H1 (cell line): ENCODE data around the gene UBA3. TPM values are rescaled to one million over a fixed set of nuclear protein-coding genes. Genes with fewer than 3 reads are reported as not detected.
A peak's percentile ranks its signal among the peaks of the same experiment; 100 is the strongest.

Experiments
- CTCF ChIA-PET: fragments of 300-600 bp; sonication (Branson Sonifier 250); formaldehyde crosslinking; loops from one replicate; lab custom pipeline; 2021; ENCODE audit not compliant: partially characterized antibody; lab: Charles Lee
- POLR2A ChIA-PET: fragments of 300-600 bp; sonication (Branson Sonifier 250); formaldehyde crosslinking; loops from one replicate; lab custom pipeline; 2021; ENCODE audit warnings: inconsistent platforms; ENCODE audit not compliant: partially characterized antibody; lab: Charles Lee
- DNase-seq, 2 experiments: peaks; one replicate each; pipeline versions ENCODE4 v3.0.0 to v3.0.0-alpha.2; 2010 to 2022; ENCODE audit warnings: low spot score in 2 of 2, low read depth in 1 of 2, mixed read lengths in 1 of 2
- FAIRE-seq: peaks from 2 replicates; lab custom pipeline; 2011; peaks lifted over from hg19 to GRCh38; lab: Jason Lieb, UNC
- H2AFZ ChIP-seq: 2 replicates; pipeline ENCODE4 v1.8.1; 2012; ENCODE audit warnings: low read length, inconsistent platforms
- H2AK5ac ChIP-seq: 2 replicates; pipeline ENCODE4 v1.6.1; 2013; ENCODE audit warnings: low read depth, low read length
- H2BK120ac ChIP-seq: replicated peaks from 2 replicates; pipeline ENCODE3; 2013; ENCODE audit warnings: low read depth, low read length, inconsistent platforms
- H2BK12ac ChIP-seq: 2 replicates; pipeline ENCODE4 v1.6.1; 2013; ENCODE audit warnings: low read depth, low read length
- H2BK15ac ChIP-seq: 2 replicates; pipeline ENCODE4 v1.6.1; 2013; ENCODE audit warnings: low read length
- H2BK20ac ChIP-seq: 2 replicates; pipeline ENCODE4 v1.6.1; 2013; ENCODE audit warnings: low read length
- H2BK5ac ChIP-seq: 2 replicates; pipeline ENCODE4 v1.6.1; 2013; ENCODE audit warnings: low read depth, low read length
- H3K14ac ChIP-seq: 2 replicates; pipeline ENCODE4 v1.6.1; 2013; ENCODE audit warnings: inconsistent platforms; ENCODE audit not compliant: insufficient read length
- H3K18ac ChIP-seq: 2 replicates; pipeline ENCODE4 v1.6.1; 2013; ENCODE audit warnings: low read length; ENCODE audit errors: extremely low read depth
- H3K23ac ChIP-seq: 2 replicates; pipeline ENCODE4 v1.6.1; 2013; ENCODE audit warnings: inconsistent platforms; ENCODE audit not compliant: insufficient read length
- H3K23me2 ChIP-seq: 2 replicates; pipeline ENCODE4 v1.6.1; 2013; ENCODE audit warnings: low read depth, low read length
- H3K27ac ChIP-seq: 2 replicates; pipeline ENCODE4 v1.6.1; 2011; ENCODE audit warnings: low read depth, low read length, inconsistent platforms
- H3K27me3 ChIP-seq, 4 experiments: replicated peaks in 1 of 4; 1 replicate in 1 of 4; 2 replicates in 3 of 4; pipeline versions ENCODE4 v1.6.1 to v1.8.1; 2011 to 2013; ENCODE audit warnings: low read length in 3 of 4, mild to moderate bottlenecking in 3 of 4, inconsistent platforms in 2 of 4, mixed read lengths in 2 of 4, moderate library complexity in 1 of 4; ENCODE audit not compliant: control insufficient read depth in 3 of 4, insufficient read depth in 3 of 4; ENCODE audit errors: extremely low read depth in 1 of 4
- H3K36me3 ChIP-seq, 4 experiments: 2 replicates each; pipeline versions ENCODE4 v1.6.1 to v1.8.1; 2011 to 2013; ENCODE audit warnings: mild to moderate bottlenecking in 4 of 4, low read length in 3 of 4, moderate library complexity in 2 of 4, control low read depth in 1 of 4, inconsistent platforms in 1 of 4; ENCODE audit not compliant: insufficient read depth in 4 of 4, control insufficient read depth in 2 of 4
- H3K4ac ChIP-seq: replicated peaks from 2 replicates; pipeline ENCODE3; 2013; ENCODE audit warnings: low read length, low read depth, mixed read lengths, inconsistent platforms; ENCODE audit not compliant: insufficient read length
- H3K4me1 ChIP-seq, 4 experiments: replicated peaks in 1 of 4; 1 replicate in 1 of 4; 2 replicates in 3 of 4; pipeline versions ENCODE4 v1.6.1 to v1.8.1; 2011 to 2013; ENCODE audit warnings: low read length in 3 of 4, inconsistent platforms in 2 of 4, mixed read lengths in 1 of 4; ENCODE audit not compliant: insufficient read depth in 4 of 4, control insufficient read depth in 3 of 4
- H3K4me2 ChIP-seq, 2 experiments: 2 replicates each; pipeline versions ENCODE4 v1.6.1 to v1.8.1; 2011 to 2013; ENCODE audit warnings: low read depth in 2 of 2, low read length in 2 of 2, control low read depth in 1 of 2, inconsistent platforms in 1 of 2, mild to moderate bottlenecking in 1 of 2; ENCODE audit not compliant: insufficient read depth in 1 of 2
- H3K4me3 ChIP-seq, 4 experiments: fragments of 200-600, 300-600 bp in 1 of 4; sonication (generic), shearing (Covaris generic), sonication (Bioruptor Twin) in 1 of 4; 2 replicates each; pipeline versions ENCODE4 v1.5.1 to v1.8.1; 2011 to 2016; ENCODE audit warnings: low read length in 4 of 4, low read depth in 3 of 4, control low read depth in 2 of 4, inconsistent platforms in 2 of 4, mild to moderate bottlenecking in 2 of 4, mixed read lengths in 1 of 4, moderate library complexity in 1 of 4; ENCODE audit not compliant: insufficient read depth in 2 of 4; ENCODE audit errors: extremely low read depth in 1 of 4
- H3K56ac ChIP-seq: replicated peaks from 2 replicates; pipeline ENCODE3; 2013; ENCODE audit warnings: low read depth, mild to moderate bottlenecking, mixed read lengths, low read length, inconsistent platforms; ENCODE audit not compliant: insufficient read length
- H3K79me1 ChIP-seq: 2 replicates; pipeline ENCODE4 v1.6.1; 2013; ENCODE audit warnings: low read depth, low read length, control low read depth
- H3K79me2 ChIP-seq, 2 experiments: 2 replicates each; pipeline versions ENCODE4 v1.6.1 to v1.8.1; 2012 to 2013; ENCODE audit warnings: low read length in 2 of 2, mild to moderate bottlenecking in 2 of 2, inconsistent platforms in 1 of 2; ENCODE audit not compliant: insufficient read depth in 2 of 2, control insufficient read depth in 1 of 2
- H3K9ac ChIP-seq, 4 experiments: replicated peaks in 1 of 4; 1 replicate in 1 of 4; 2 replicates in 3 of 4; pipeline versions ENCODE4 v1.6.1 to v1.8.1; 2011 to 2013; ENCODE audit warnings: low read depth in 3 of 4, low read length in 3 of 4, control low read depth in 2 of 4, mild to moderate bottlenecking in 2 of 4, moderate library complexity in 2 of 4, inconsistent platforms in 1 of 4; ENCODE audit errors: extremely low read depth in 1 of 4
- H3K9me3 ChIP-seq, 2 experiments: 2 replicates each; pipeline versions ENCODE4 v1.6.1 to v1.8.1; 2012 to 2013; ENCODE audit warnings: mild to moderate bottlenecking in 2 of 2, moderate library complexity in 2 of 2, control low read depth in 1 of 2, inconsistent platforms in 1 of 2, low read depth in 1 of 2, low read length in 1 of 2, mixed read lengths in 1 of 2; ENCODE audit not compliant: insufficient read depth in 2 of 2
- H4K20me1 ChIP-seq, 2 experiments: replicated peaks in 1 of 2; 2 replicates each; pipeline versions ENCODE3 to v1.8.1; 2011 to 2013; ENCODE audit warnings: inconsistent platforms in 2 of 2, low read length in 2 of 2, mild to moderate bottlenecking in 1 of 2; ENCODE audit not compliant: insufficient read depth in 2 of 2, control insufficient read depth in 1 of 2
- H4K5ac ChIP-seq: 2 replicates; pipeline ENCODE4 v1.6.1; 2013; ENCODE audit warnings: low read length, low read depth, mixed read lengths, inconsistent platforms; ENCODE audit not compliant: insufficient read length
- H4K8ac ChIP-seq: 2 replicates; pipeline ENCODE4 v1.8.0; 2013; ENCODE audit warnings: mild to moderate bottlenecking, moderate library complexity, low read length, inconsistent platforms; ENCODE audit not compliant: insufficient read depth; ENCODE audit errors: extremely low read depth
- H4K91ac ChIP-seq: replicated peaks from 2 replicates; pipeline ENCODE3; 2013; ENCODE audit warnings: low read length, mixed read lengths, inconsistent platforms; ENCODE audit not compliant: insufficient read length
- BRCA1 ChIP-seq: IDR thresholded peaks from 2 replicates; pipeline ENCODE4 v1.6.1; 2012; ENCODE audit warnings: low read depth, low read length, improper control_type of control experiment
- CEBPB ChIP-seq: IDR thresholded peaks from 2 replicates; pipeline ENCODE4 v1.6.1; 2012; ENCODE audit warnings: low read depth, low read length
- FOSL1 ChIP-seq: IDR thresholded peaks from 2 replicates; pipeline ENCODE4 v1.6.1; 2011; ENCODE audit warnings: mild to moderate bottlenecking, low read depth, low read length, moderate library complexity; ENCODE audit not compliant: insufficient read depth
- HDAC6 ChIP-seq: IDR thresholded peaks from one replicate; pipeline ENCODE4 v1.7.1; 2012; ENCODE audit warnings: low read depth, mild to moderate bottlenecking, inconsistent platforms, low read length, moderate library complexity
- JUND ChIP-seq: IDR thresholded peaks from 2 replicates; pipeline ENCODE4 v1.6.1; 2011; ENCODE audit warnings: mild to moderate bottlenecking, improper control_type of control experiment, low read length
- KDM5A ChIP-seq: fragments of 200-600 bp; IDR thresholded peaks from 2 replicates; pipeline ENCODE4 v1.7.1; 2012; ENCODE audit warnings: mild to moderate bottlenecking, low read length, inconsistent platforms, mixed read lengths
- NANOG ChIP-seq: IDR thresholded peaks from 2 replicates; pipeline ENCODE4 v1.6.1; 2011; ENCODE audit warnings: low read length, low read depth, mild to moderate bottlenecking, inconsistent platforms; ENCODE audit not compliant: insufficient read depth, poor library complexity, severe bottlenecking
- SAP30 ChIP-seq: fragments of 300-600 bp; sonication (generic); IDR thresholded peaks from 2 replicates; pipeline ENCODE4 v1.7.1; 2012; ENCODE audit warnings: low read length, moderate library complexity, mild to moderate bottlenecking, inconsistent platforms; ENCODE audit not compliant: insufficient read depth, insufficient replicate concordance
- SIN3A ChIP-seq, 2 experiments: IDR thresholded peaks in 1 of 2; conservative IDR thresholded peaks in 1 of 2; 2 replicates each; pipeline ENCODE4 v1.6.1; 2011 to 2012; ENCODE audit warnings: low read length in 2 of 2, improper control_type of control experiment in 1 of 2, low read depth in 1 of 2, mild to moderate bottlenecking in 1 of 2
- SUZ12 ChIP-seq: fragments of 200-600 bp; sonication (generic); IDR thresholded peaks from 2 replicates; pipeline ENCODE4 v1.6.1; 2012; ENCODE audit warnings: mild to moderate bottlenecking, inconsistent platforms, low read length, moderate library complexity, mixed read lengths
- WGBS, 2 experiments: shearing (Covaris generic) in 1 of 2; methylation state at CpG; one replicate each; pipeline versions ENCODE4 v1.1.6 to v1.1.7; 2013 to 2015; ENCODE audit warnings: low lambda C conversion rate in 2 of 2, mixed read lengths in 2 of 2, inconsistent platforms in 1 of 2, low coverage in 1 of 2, missing lambda C conversion rate in 1 of 2; ENCODE audit not compliant: insufficient replicate concordance in 2 of 2, insufficient coverage in 1 of 2, insufficient read length in 1 of 2; ENCODE audit errors: extremely low coverage in 1 of 2, missing lambda C conversion rate in 1 of 2; 5-methylcytosine and 5-hydroxymethylcytosine counted together
- polyA plus RNA-seq, 7 experiments: library from polyadenylated mRNA; depleted of rRNA in 3 of 7; stranded (reverse) in 5 of 7; unstranded in 2 of 7; fragments of >200 nt in 5 of 7; fragments of 200-250 nt in 2 of 7; gene quantifications; 1 replicate in 5 of 7; 2 replicates in 1 of 7; 4 replicates in 1 of 7; pipeline versions ENCODE4 v1.2.1 to v1.2.3, GENCODE V29; 2011 to 2013; ENCODE audit warnings: missing spikeins in 2 of 7, mixed read lengths in 2 of 7
- total RNA-seq: library from RNA; stranded (reverse); fragmentation: NEBNext Ultra II Directional; extraction: Animal tissue kit (Norgen Biotek cat#: 25700); gene quantifications from 2 replicates; pipeline ENCODE4 v1.2.1, GENCODE V29; 2021
- TF ChIP-seq, protein P1 (sequence below): IDR thresholded peaks from 2 replicates; pipeline ENCODE4 v1.6.1; 2011; ENCODE audit warnings: low read length, improper control_type of control experiment

Gene UBA3
- total and polyA plus RNA-seq, 2 of the 8 experiments (the other 6 are each of a cell fraction or from before 2014, with no cell fraction given): 40.8 to 97.8 TPM

DNA sequence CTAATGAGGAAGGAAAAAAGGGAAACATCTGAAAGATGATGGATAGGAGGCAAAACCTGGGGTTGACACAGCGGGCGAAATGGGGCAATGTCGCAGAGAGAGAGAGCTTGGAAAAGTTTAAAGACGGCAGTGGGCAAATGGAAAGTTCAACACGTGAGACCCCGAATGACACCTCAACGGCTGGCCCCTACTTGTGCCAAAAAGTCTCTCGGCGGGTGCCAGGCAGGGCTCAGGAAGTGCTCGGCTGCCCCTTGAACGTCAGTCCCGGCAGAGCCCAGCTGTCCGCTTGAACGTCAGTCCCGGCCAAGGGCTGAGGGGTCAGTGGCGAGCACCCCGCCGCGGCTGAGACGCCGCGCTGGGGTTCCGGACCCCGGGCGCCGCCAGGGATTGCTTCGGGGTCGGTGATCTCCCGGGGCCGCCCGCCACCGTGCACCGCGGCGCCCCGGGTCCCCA, 67.3 kb downstream of the UBA3 start:
- Histone ChIP-seq H2BK120ac (no peak overlapping the region), H3K9ac (peak overlapping the region in 3 of 4 experiments; percentile 71 to 77 (median 74); a peak in 5 of 7 replicates), H3K23ac (no peak overlapping the region), H3K27me3 (peaks cover 0 to 4% (median 0%) of the 10 kb centered on the region in 4 experiments; a peak in 2 of 7 replicates), H3K4me2 (peak overlapping the region; percentile 44 to 69), H3K14ac (no peak overlapping the region), H3K4ac (no peak overlapping the region), H3K79me1 (no peaks in the 10 kb centered on the region), H3K9me3 (no peaks in the 10 kb centered on the region), H4K91ac (no peak overlapping the region), H3K27ac (no peak overlapping the region), H3K4me1 (peaks cover 6 to 19% (median 9%) of the 10 kb centered on the region in 4 experiments), H4K20me1 (no peaks in the 10 kb centered on the region), H2BK15ac (0 out of 2 replicates have a peak overlapping the region, but pooled peaks have one; percentile 41), H3K23me2 (peaks cover 4% of the 10 kb centered on the region), H2BK5ac (no peak overlapping the region), H2AFZ (no peak overlapping the region), H2AK5ac (no peak overlapping the region), H3K4me3 (peak overlapping the region; percentile 38 to 82 (median 56)), H3K79me2 (no peaks in the 10 kb centered on the region), H4K8ac (peak overlapping the region; percentile 9; the same call in 1 of the 2 replicates), H3K56ac (no peak overlapping the region), H3K18ac (peak overlapping the region; percentile 13; the same call in 1 of the 2 replicates), H2BK12ac (0 out of 2 replicates have a peak overlapping the region, but pooled peaks have one; percentile 50), H4K5ac (no peak overlapping the region), H2BK20ac (no peak overlapping the region), H3K36me3 (no peaks in the 10 kb centered on the region; a peak in 1 of 8 replicates)
- DNase-seq (peak in 1 of 2 experiments; percentile 54), FAIRE-seq (no peak)
- WGBS, 2 experiments: 23% methylated on average over 15 of the region's 36 CpGs; no CpG with 5 or more reads in 1 of the 2 experiments
- ChIA-PET CTCF (interaction anchor here (1.0 to 1.5 kb wide), 3 partner anchors 26 to 40 kb away, joined by 3 to 4 read pairs (median 3); no protein-coding TSS in a partner anchor), POLR2A (interaction anchor here (0.8 to 2.9 kb wide), 8 partner anchors 9 to 100 kb away, joined by 3 to 19 read pairs (median 4); partner anchors contain the start of genes ARL6IP5, TMF1 and UBA3)
- TF ChIP-seq SUZ12 (no peak), HDAC6 (no peak), NANOG (peak; percentile 21), SIN3A (conservative IDR thresholded peaks at IDR 0.05 in 1 of 2, IDR thresholded peaks at IDR 0.05 in 1 of 2; ENCODE audit: low read depth in 1 of 2, low read length in 2 of 2) (peak; percentile 45 to 72; a peak in 2 of 4 replicates), FOSL1 (no peak), JUND (no peak), SAP30 (no peak), KDM5A (no peak), CEBPB (no peak), BRCA1 (no peak)
- TF ChIP-seq, protein P1, sequence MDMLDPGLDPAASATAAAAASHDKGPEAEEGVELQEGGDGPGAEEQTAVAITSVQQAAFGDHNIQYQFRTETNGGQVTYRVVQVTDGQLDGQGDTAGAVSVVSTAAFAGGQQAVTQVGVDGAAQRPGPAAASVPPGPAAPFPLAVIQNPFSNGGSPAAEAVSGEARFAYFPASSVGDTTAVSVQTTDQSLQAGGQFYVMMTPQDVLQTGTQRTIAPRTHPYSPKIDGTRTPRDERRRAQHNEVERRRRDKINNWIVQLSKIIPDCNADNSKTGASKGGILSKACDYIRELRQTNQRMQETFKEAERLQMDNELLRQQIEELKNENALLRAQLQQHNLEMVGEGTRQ: no peak
